Motor neuron (in vitro differentiated cells): ENCODE measurements around the gene GID8. TPM values are rescaled to one million over a fixed set of nuclear protein-coding genes. Genes with fewer than 3 reads are reported as not detected.

Experiments used
- ATAC-seq, 8 experiments: fragments of 200-7000 bp; cut with Tn5 transposase; replicated peaks in 6 of 8; 2 replicates each; pipeline ENCODE4 v1.8.0; 2021; ENCODE audit warnings: mild to moderate bottlenecking in 8 of 8, moderate library complexity in 8 of 8
- H3K27ac ChIP-seq, 2 donors: fragments of 250-450 bp; sonication (Bioruptor Pico); 2 replicates each; pipeline ENCODE4 v1.9.0; 2021; ENCODE audit warnings: antibody characterized with exemption in 2 of 2, mild to moderate bottlenecking in 2 of 2, moderate library complexity in 1 of 2
- H3K4me1 ChIP-seq, 2 donors: fragments of 250-450 bp; sonication (Bioruptor Pico); replicated peaks in 1 of 2; 2 replicates each; pipeline ENCODE4 v1.6.1; 2021; ENCODE audit warnings: antibody characterized with exemption in 2 of 2, mild to moderate bottlenecking in 2 of 2, moderate library complexity in 1 of 2
- H3K4me3 ChIP-seq, 5 donors: fragments of 250-450 bp; sonication (Bioruptor Pico); 2 replicates each; pipeline ENCODE4 v1.9.0; 2021; ENCODE audit warnings: antibody characterized with exemption in 5 of 5, mild to moderate bottlenecking in 5 of 5, moderate library complexity in 4 of 5
- WGBS, 10 experiments: fragments of 450-650 bp; shearing (Covaris generic); methylation state at CpG; one replicate each; pipeline ENCODE4 v1.0.0; 2022; 5-methylcytosine and 5-hydroxymethylcytosine counted together
- in situ Hi-C, 9 experiments: fragments of 400-800 bp; cut with MboI; loops; one replicate each; pipeline ENCODE4 v1.15.0; 2021; ENCODE audit warnings: low sequenced_read_pairs in 9 of 9, low pct_unique_long_range_greater_than_20kb in 2 of 9; ENCODE audit not compliant: unreplicated experiment in 9 of 9
- total RNA-seq, 8 experiments: library from RNA; unstranded; fragments of 300-600 nt; gene quantifications; 2 replicates each; pipeline versions ENCODE4 v1.2.3 to v1.2.4, GENCODE V29; 2022

GID8 gene
- total RNA-seq, result 10 to 100 TPM; 13.8 to 35.9 (median 30.5) TPM

- ATAC-seq, result peak; percentile 64 to 68 (median 65)
- Histone ChIP-seq H3K4me1 (peaks cover 19 to 23% of the 10 kb centered on the region in 2 donors), H3K27ac (peak within 1 kb of the TSS; percentile 95 to 97), H3K4me3 (peak within 1 kb of the TSS; percentile 78 to 95 (median 88))
- in situ Hi-C loops, result no loop called here
- WGBS, 10 experiments, result 0 to 2% (median 0%) methylated on average over 1 to 10 of the region's 79 CpGs
These were observed at the start of gene GID8 for GRCh38 chr20:62938105-62938888. Gene GID8 (plus strand): TSS chr20:62938147. CDS start chr20:62941503, 3,356 bp downstream.

DNA sequence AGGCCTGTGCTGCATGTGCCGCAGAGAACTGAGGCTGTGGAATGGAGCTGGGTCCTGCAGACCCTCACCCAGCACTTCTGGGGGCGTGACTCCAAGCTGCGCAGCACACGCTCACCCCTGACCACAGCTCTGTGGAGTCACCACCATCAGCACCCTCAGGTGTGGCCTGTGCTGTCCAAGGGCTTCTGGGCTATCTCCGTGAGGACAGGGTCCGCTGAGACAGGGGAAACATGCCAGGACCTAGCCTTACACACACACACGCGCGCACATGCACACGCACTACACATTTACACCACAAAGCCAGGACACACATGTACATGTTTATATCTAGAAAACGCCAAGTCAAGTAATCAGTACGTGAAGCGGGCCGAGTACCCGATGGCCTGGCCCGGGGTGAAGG, 49.5 kb upstream of the GID8 start:
- in situ Hi-C loops, result no loop called here
- ATAC-seq, result peak in 4 of 8 experiments; percentile 7 to 25 (median 14)
- no peak overlapping the region for H3K27ac ChIP-seq
- no peaks in the 10 kb centered on the region for H3K4me1 ChIP-seq
- H3K4me3 ChIP-seq, result no peak overlapping the region
- WGBS, 10 experiments, result 88 to 100% (median 96%) methylated on average over 5 to 12 of the region's 16 CpGs; no CpG with 5 or more reads in 2 of the 10 experiments

DNA sequence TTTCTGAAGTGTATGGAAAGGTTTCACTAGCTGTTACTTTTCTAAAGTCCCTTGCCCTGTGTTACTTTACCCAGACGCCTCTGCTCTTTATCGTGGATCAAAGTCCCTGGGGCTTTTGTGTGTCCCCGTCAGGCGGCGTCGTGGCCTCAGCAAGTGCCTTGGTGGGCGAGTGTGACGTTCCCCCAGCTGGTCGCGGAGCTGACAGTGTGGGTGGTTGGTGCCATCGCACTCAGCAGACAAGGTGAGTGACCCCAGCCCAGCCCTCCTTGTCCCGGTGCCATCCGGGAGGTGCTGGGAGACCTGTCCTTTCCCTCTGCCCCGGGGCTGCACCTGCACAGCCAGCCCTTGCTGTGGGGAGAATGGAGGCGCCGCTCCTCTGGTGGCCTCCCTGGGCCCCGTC, 49.0 kb upstream of the GID8 start:
- Histone ChIP-seq H3K4me1 (no peaks in the 10 kb centered on the region), H3K4me3 (no peak overlapping the region), H3K27ac (no peak overlapping the region)
- in situ Hi-C loops, result no loop called here
- peak in 1 of 8 experiments; percentile 3 for ATAC-seq
- 81 to 100% (median 93%) methylated on average over 1 to 11 of the region's 17 CpGs; no CpG with 5 or more reads in 7 of the 10 experiments for WGBS, 10 experiments

- Histone ChIP-seq H3K4me1 (no peaks in the 10 kb centered on the region), H3K27ac (no peak overlapping the region), H3K4me3 (no peak overlapping the region)
- 83 to 96% (median 83%) methylated on average over 2 to 6 of the region's 8 CpGs; no CpG with 5 or more reads in 5 of the 10 experiments for WGBS, 10 experiments
- in situ Hi-C loops, result no loop called here
- ATAC-seq, result no peak
These were observed 48.5 kb upstream of the GID8 start for GRCh38 chr20:62889411-62889810.

DNA sequence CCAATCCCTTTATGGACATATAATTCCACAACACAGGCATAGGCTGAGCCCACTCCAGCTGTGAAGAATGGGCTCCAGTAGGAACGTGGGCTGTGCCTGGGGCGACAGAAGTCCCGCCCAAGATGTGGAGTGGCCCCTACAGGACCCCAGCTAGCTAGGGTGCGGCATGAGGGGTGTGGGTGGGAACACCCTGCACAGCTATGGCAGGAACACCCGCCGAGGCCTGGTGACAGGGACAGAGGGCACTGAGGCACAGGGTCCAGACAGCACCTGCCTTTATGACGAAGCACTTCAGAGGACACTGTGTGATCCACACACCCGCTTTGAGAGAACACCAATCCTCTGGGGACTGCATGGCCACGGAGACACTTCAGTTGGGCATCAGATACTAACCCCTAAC, 48.1 kb upstream of the GID8 start:
- WGBS, 10 experiments, result 80 to 100% (median 87%) methylated on average over 1 to 2 of the region's 9 CpGs; no CpG with 5 or more reads in 6 of the 10 experiments
- in situ Hi-C loops, result no loop called here
- no peak for ATAC-seq
- H3K4me1 ChIP-seq, result no peaks in the 10 kb centered on the region
- no peak overlapping the region for H3K27ac ChIP-seq
- H3K4me3 ChIP-seq, result no peak overlapping the region

- no peak for ATAC-seq
These were observed 47.5 kb upstream of the GID8 start for GRCh38 chr20:62890444-62890843.

DNA sequence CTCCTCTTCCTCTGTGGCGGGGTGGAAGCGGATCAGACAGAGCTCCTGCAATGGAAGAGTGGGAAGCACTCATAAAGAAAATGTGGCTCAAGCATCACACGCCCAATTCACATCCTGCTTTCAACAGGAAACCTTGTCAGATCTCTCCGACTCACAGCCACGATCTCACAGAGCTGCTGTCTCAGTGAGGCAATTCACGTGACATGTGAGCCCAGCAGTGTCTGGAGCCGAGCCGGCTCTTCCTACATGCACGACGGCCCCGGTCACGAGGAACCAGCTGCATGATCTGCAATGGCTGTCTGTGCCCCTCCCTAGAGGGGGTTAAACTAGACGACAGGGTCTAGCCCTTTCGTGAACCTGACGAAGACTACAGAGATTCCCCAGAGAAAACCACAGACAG, 46.8 kb upstream of the GID8 start:
- Histone ChIP-seq H3K27ac (no peak overlapping the region), H3K4me3 (no peak overlapping the region), H3K4me1 (no peaks in the 10 kb centered on the region)
- no peak for ATAC-seq
- WGBS, 10 experiments, result 0 to 91% (median 80%) methylated on average over 1 to 10 of the region's 15 CpGs; no CpG with 5 or more reads in 4 of the 10 experiments
- in situ Hi-C loops, result no loop called here

More at GRCh38 chr20:62890444-62890843, 47.5 kb upstream of the GID8 start:
- H3K4me3 ChIP-seq, result no peak overlapping the region
- WGBS, 10 experiments, result 80 to 100% (median 89%) methylated on average over 2 to 6 of the region's 7 CpGs; no CpG with 5 or more reads in 4 of the 10 experiments
- H3K4me1 ChIP-seq, result no peaks in the 10 kb centered on the region
- in situ Hi-C loops, result no loop called here
- no peak overlapping the region for H3K27ac ChIP-seq

- 65 to 98% (median 87%) methylated on average over 1 to 20 of the region's 25 CpGs for WGBS, 10 experiments
- no peaks in the 10 kb centered on the region for H3K4me1 ChIP-seq
- no peak overlapping the region for H3K4me3 ChIP-seq
- no peak for ATAC-seq
- in situ Hi-C loops, result no loop called here
- H3K27ac ChIP-seq, result no peak overlapping the region
These were observed 45.3 kb upstream of the GID8 start for GRCh38 chr20:62892348-62893304.

DNA sequence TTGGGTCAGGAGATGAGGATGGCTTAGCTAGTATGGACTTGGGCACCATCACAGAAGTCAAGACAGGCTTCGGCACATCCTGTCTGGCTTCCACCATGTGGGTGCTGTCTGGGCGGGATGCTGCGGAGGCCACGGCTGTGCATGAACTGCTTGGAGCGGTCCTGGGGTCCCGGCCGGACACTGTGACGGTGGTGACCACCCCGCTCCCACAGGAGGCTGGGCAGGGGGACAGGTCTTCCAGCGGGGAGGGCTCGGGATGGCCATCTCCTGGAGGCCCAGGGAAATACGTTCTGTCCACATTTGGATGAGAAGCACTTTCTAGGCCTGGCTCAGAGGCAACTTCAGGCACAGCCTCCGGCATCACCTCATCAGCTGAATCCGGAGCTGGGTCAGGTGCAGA, 44.2 kb upstream of the GID8 start:
- in situ Hi-C loops, result no loop called here
- no peak overlapping the region for H3K4me3 ChIP-seq
- peak in 6 of 8 experiments; percentile 8 to 29 (median 18) for ATAC-seq
- WGBS, 10 experiments, result 67 to 100% (median 89%) methylated on average over 1 to 12 of the region's 14 CpGs; no CpG with 5 or more reads in 4 of the 10 experiments
- H3K27ac ChIP-seq, result no peak overlapping the region
- H3K4me1 ChIP-seq, result no peaks in the 10 kb centered on the region

- in situ Hi-C loops, result no loop called here
- no peak overlapping the region for H3K4me3 ChIP-seq
- H3K27ac ChIP-seq, result no peak overlapping the region
- peaks cover under 1 to 3% of the 10 kb centered on the region in 2 donors for H3K4me1 ChIP-seq
- no peak for ATAC-seq
- WGBS, 10 experiments, result 33 to 100% (median 89%) methylated on average over 1 to 14 of the region's 14 CpGs
These were observed 43.7 kb upstream of the GID8 start for GRCh38 chr20:62894261-62894660.

DNA sequence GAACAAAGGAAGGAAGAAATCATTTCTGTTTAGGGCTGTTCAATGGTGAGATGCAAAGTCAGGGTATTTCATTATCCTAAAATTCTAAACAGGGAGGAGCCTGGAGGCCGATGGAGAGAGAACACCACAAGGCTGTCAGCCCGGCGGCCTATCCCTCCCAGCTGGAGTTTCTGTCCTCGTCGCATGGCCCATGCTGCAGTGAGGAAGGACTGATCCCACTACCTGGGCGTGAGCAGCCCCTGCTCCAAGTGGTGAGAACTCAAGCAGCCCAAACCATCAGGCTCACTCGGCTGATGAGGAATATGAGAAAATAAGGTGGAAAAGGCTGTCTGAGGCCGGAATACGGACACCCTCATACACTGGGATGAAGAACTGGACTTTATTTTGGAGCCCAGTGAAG, 42.4 kb upstream of the GID8 start:
- no peak for ATAC-seq
- in situ Hi-C loops, result no loop called here
- no peak overlapping the region for H3K27ac ChIP-seq
- no peak overlapping the region for H3K4me3 ChIP-seq
- 87 to 100% (median 93%) methylated on average over 1 to 4 of the region's 9 CpGs; no CpG with 5 or more reads in 5 of the 10 experiments for WGBS, 10 experiments
- peaks cover 14% of the 10 kb centered on the region in 2 donors for H3K4me1 ChIP-seq

- in situ Hi-C loops, result no loop called here
These were observed 41.4 kb upstream of the GID8 start for GRCh38 chr20:62896526-62896925.

DNA sequence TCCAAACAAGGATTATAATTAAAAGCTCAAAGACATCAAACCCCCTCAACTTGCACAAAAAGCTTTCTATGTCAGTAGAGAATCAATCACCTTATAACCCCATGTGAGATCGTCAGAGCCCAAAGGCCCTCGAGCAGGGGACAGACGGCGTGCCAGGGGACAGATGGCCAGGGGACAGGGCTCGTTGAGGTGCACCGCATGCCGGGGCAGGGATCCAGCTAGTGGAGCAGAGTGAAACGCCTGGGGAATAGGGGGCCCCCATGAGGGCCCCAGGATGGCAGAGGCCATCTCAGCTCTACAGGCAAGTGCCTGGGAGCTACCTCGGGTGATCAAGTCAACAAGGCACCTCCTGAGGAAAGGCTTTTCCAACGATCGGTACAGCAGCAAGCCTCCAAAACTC, 40.3 kb upstream of the GID8 start:
- Histone ChIP-seq H3K27ac (no peak overlapping the region), H3K4me3 (no peak overlapping the region), H3K4me1 (peaks cover 14 to 15% of the 10 kb centered on the region in 2 donors)
- WGBS, 10 experiments, result 10 to 100% (median 66%) methylated on average over 1 to 8 of the region's 11 CpGs; no CpG with 5 or more reads in 4 of the 10 experiments
- no peak for ATAC-seq
- in situ Hi-C loops, result no loop called here

More at GRCh38 chr20:62896526-62896925, 41.4 kb upstream of the GID8 start:
- 90 to 100% (median 95%) methylated on average over 1 to 15 of the region's 16 CpGs; no CpG with 5 or more reads in 4 of the 10 experiments for WGBS, 10 experiments
- Histone ChIP-seq H3K27ac (no peak overlapping the region), H3K4me1 (peaks cover 14 to 15% of the 10 kb centered on the region in 2 donors), H3K4me3 (no peak overlapping the region)
- no peak for ATAC-seq
